AG10803 (cell line): ENCODE measurements around the gene MSI2.

Experiments
- DNase-seq: peaks from one replicate; pipeline ENCODE4 v3.0.0; 2010; ENCODE audit warnings: low read depth
- H3K4me3 ChIP-seq: 2 replicates; pipeline ENCODE4 v1.5.1; 2011; ENCODE audit warnings: mild to moderate bottlenecking, low read length, control low read depth
- CTCF ChIP-seq: conservative IDR thresholded peaks from 2 replicates; pipeline ENCODE4 v1.5.1; 2011; ENCODE audit warnings: mild to moderate bottlenecking, low read length, control low read depth, inconsistent platforms

Gene MSI2

GRCh38 chr17:57255182-57255775, 1.0 kb upstream of the MSI2 start:
- no peak for TF ChIP-seq CTCF
- DNase-seq = no peak

GRCh38 chr17:57256708-57257112, 387 bp downstream of the MSI2 start:
- TF ChIP-seq CTCF = no peak
- H3K4me3 ChIP-seq = peak overlapping the region; percentile 65
- DNase-seq = no peak

More at GRCh38 chr17:57255182-57255775, 1.0 kb upstream of the MSI2 start:
- H3K4me3 ChIP-seq = peak overlapping the region; percentile 65

GRCh38 chr17:57257195-57257894, 1.0 kb downstream of the MSI2 start:
- H3K4me3 ChIP-seq = peak overlapping the region; percentile 65
- TF ChIP-seq CTCF = no peak
- no peak for DNase-seq

GRCh38 chr17:57257895-57258851, 1.9 kb downstream of the MSI2 start:
- DNase-seq = no peak
- TF ChIP-seq CTCF = no peak
- H3K4me3 ChIP-seq = peak overlapping the region; percentile 65

GRCh38 chr17:57259306-57259705, 3.0 kb downstream of the MSI2 start:
- no peak for TF ChIP-seq CTCF
- H3K4me3 ChIP-seq = no peak overlapping the region
- no peak for DNase-seq

- no peak for DNase-seq
- no peak overlapping the region for H3K4me3 ChIP-seq
Measured at GRCh38 chr17:57259817-57260216, 3.5 kb downstream of the MSI2 start.

More at GRCh38 chr17:57259817-57260216, 3.5 kb downstream of the MSI2 start:
- no peak for TF ChIP-seq CTCF
